Caco-2 (cell line): ENCODE measurements around the gene CTLA4. TPM values are rescaled to one million over a fixed set of nuclear protein-coding genes. Genes with fewer than 3 reads are reported as not detected.

Experiments used
- BruUV-seq: library from RNA; stranded (reverse); fragments of 400-500 nt; replicated peaks from 2 replicates; lab custom pipeline; 2021; lab: Mats Ljungman, UMichigan
- CTCF ChIA-PET: fragments of 300-600 bp; sonication (Branson Sonifier 250); formaldehyde crosslinking; loops from one replicate; lab custom pipeline; 2022; ENCODE audit warnings: antibody characterized with exemption; lab: Charles Lee
- POLR2A ChIA-PET: fragments of 300-600 bp; sonication (Branson Sonifier 250); formaldehyde crosslinking; loops from one replicate; lab custom pipeline; 2022; ENCODE audit warnings: antibody characterized with exemption; lab: Charles Lee
- DNase-seq, 2 experiments: peaks; one replicate each; pipeline versions ENCODE4 v3.0.0 to v3.0.0-alpha.2; 2020 to 2022
- H3K27me3 ChIP-seq: replicated peaks from 2 replicates; pipeline ENCODE4 v1.6.0; 2011; ENCODE audit warnings: low read length; ENCODE audit not compliant: control insufficient read depth, insufficient read depth
- H3K36me3 ChIP-seq: 2 replicates; pipeline ENCODE4 v1.5.1; 2011; ENCODE audit warnings: low read length; ENCODE audit not compliant: control insufficient read depth, insufficient read depth
- H3K4me1 ChIP-seq: fragments of 250-450 bp; sonication (Bioruptor Pico); 2 replicates; pipeline ENCODE4 v1.5.1; 2020; ENCODE audit warnings: mild to moderate bottlenecking
- H3K4me3 ChIP-seq: 2 replicates; pipeline ENCODE4 v1.5.1; 2011; ENCODE audit warnings: low read depth, mild to moderate bottlenecking, control low read depth, low read length
- H3K9me3 ChIP-seq: fragments of 250-450 bp; sonication (Bioruptor Pico); 2 replicates; pipeline ENCODE4 v1.5.1; 2020; ENCODE audit warnings: mild to moderate bottlenecking, moderate library complexity
- H3K27ac Mint-ChIP-seq: one replicate; pipeline ENCODE4 v1.8.0; 2022; ENCODE audit warnings: mixed read lengths; ENCODE audit not compliant: unreplicated experiment
- H3K27me3 Mint-ChIP-seq: one replicate; pipeline ENCODE4 v1.8.0; 2022; ENCODE audit warnings: mixed read lengths; ENCODE audit not compliant: insufficient read depth, unreplicated experiment
- H3K36me3 Mint-ChIP-seq: one replicate; pipeline ENCODE4 v1.8.0; 2022; ENCODE audit warnings: mild to moderate bottlenecking, mixed read lengths; ENCODE audit not compliant: insufficient read depth, unreplicated experiment
- H3K4me1 Mint-ChIP-seq: one replicate; pipeline ENCODE4 v1.8.0; 2022; ENCODE audit warnings: low read depth, mixed read lengths; ENCODE audit not compliant: unreplicated experiment
- H3K4me3 Mint-ChIP-seq: one replicate; pipeline ENCODE4 v1.8.0; 2022; ENCODE audit warnings: mild to moderate bottlenecking, moderate library complexity, mixed read lengths; ENCODE audit not compliant: unreplicated experiment
- H3K9me3 Mint-ChIP-seq: one replicate; pipeline ENCODE4 v1.8.0; 2022; ENCODE audit warnings: mixed read lengths; ENCODE audit not compliant: unreplicated experiment
- intact Hi-C: fragments of 100-400 bp; cut with micrococcal nuclease; formaldehyde crosslinking; loops from one replicate; pipeline ENCODE4 v1.10.0; 2022; ENCODE audit not compliant: unreplicated experiment
- total RNA-seq: library from RNA; stranded (reverse); gene quantifications from 2 replicates; pipeline ENCODE4 v1.2.3, GENCODE V29; 2022
- TF ChIP-seq, protein P1 (sequence below), 2 experiments: fragments of 200-600 bp in 1 of 2; IDR thresholded peaks; 1 replicate in 1 of 2; 2 replicates in 1 of 2; pipeline versions ENCODE4 v1.5.1 to v1.8.0; 2011 to 2022; ENCODE audit warnings: antibody characterized with exemption in 1 of 2, control low read depth in 1 of 2, inconsistent platforms in 1 of 2, low read depth in 1 of 2, low read length in 1 of 2, mild to moderate bottlenecking in 1 of 2, moderate library complexity in 1 of 2; ENCODE audit not compliant: insufficient read depth in 1 of 2, severe bottlenecking in 1 of 2, unreplicated experiment in 1 of 2

The CTLA4 gene
- total RNA-seq, 1 experiment from 2014 or later: 0.43 TPM

GRCh38 chr2:203893840-203894239, 26.3 kb downstream of the CTLA4 start:
- no TSS peak for BruUV-seq
- Mint-ChIP-seq H3K4me1 (peaks cover 9% of the 10 kb centered on the region), H3K36me3 (no peaks in the 10 kb centered on the region), H3K9me3 (peaks cover 13% of the 10 kb centered on the region), H3K4me3 (no peak overlapping the region), H3K27me3 (no peaks in the 10 kb centered on the region), H3K27ac (no peak overlapping the region)
- Histone ChIP-seq H3K27me3 (no peaks in the 10 kb centered on the region), H3K36me3 (no peaks in the 10 kb centered on the region), H3K4me1 (peaks cover 11% of the 10 kb centered on the region; the same call in 1 of the 2 replicates), H3K9me3 (peaks cover 4% of the 10 kb centered on the region; the same call in 1 of the 2 replicates), H3K4me3 (no peak overlapping the region)
- TF ChIP-seq, protein P1, sequence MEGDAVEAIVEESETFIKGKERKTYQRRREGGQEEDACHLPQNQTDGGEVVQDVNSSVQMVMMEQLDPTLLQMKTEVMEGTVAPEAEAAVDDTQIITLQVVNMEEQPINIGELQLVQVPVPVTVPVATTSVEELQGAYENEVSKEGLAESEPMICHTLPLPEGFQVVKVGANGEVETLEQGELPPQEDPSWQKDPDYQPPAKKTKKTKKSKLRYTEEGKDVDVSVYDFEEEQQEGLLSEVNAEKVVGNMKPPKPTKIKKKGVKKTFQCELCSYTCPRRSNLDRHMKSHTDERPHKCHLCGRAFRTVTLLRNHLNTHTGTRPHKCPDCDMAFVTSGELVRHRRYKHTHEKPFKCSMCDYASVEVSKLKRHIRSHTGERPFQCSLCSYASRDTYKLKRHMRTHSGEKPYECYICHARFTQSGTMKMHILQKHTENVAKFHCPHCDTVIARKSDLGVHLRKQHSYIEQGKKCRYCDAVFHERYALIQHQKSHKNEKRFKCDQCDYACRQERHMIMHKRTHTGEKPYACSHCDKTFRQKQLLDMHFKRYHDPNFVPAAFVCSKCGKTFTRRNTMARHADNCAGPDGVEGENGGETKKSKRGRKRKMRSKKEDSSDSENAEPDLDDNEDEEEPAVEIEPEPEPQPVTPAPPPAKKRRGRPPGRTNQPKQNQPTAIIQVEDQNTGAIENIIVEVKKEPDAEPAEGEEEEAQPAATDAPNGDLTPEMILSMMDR (IDR thresholded peaks at IDR 0.05; ENCODE audit: insufficient read depth in 1 of 2, low read depth in 1 of 2, low read length in 1 of 2, severe bottlenecking in 1 of 2, unreplicated experiment in 1 of 2): no peak
- ChIA-PET CTCF (no interaction called here), POLR2A (no interaction called here)
- no peak for DNase-seq
- intact Hi-C loops: no loop called here

- Histone ChIP-seq H3K36me3 (no peaks in the 10 kb centered on the region), H3K4me3 (no peak overlapping the region), H3K27me3 (no peaks in the 10 kb centered on the region), H3K4me1 (peaks cover 11% of the 10 kb centered on the region; the same call in 1 of the 2 replicates), H3K9me3 (peaks cover 4% of the 10 kb centered on the region; the same call in 1 of the 2 replicates)
- intact Hi-C loops: no loop called here
- H3K4me1 Mint-ChIP-seq: peaks cover 9% of the 10 kb centered on the region
- TF ChIP-seq, protein P1 (IDR thresholded peaks at IDR 0.05; ENCODE audit: insufficient read depth in 1 of 2, low read depth in 1 of 2, low read length in 1 of 2, severe bottlenecking in 1 of 2, unreplicated experiment in 1 of 2): no peak
- H3K36me3 Mint-ChIP-seq: no peaks in the 10 kb centered on the region
- BruUV-seq: no TSS peak
- POLR2A ChIA-PET: no interaction called here
- CTCF ChIA-PET: no interaction called here
- H3K9me3 Mint-ChIP-seq: peaks cover 13% of the 10 kb centered on the region
- no peak for DNase-seq
- no peak overlapping the region for H3K4me3 Mint-ChIP-seq
- no peak overlapping the region for H3K27ac Mint-ChIP-seq
- no peaks in the 10 kb centered on the region for H3K27me3 Mint-ChIP-seq
These were observed 26.7 kb downstream of the CTLA4 start for GRCh38 chr2:203894262-203894661.

DNA sequence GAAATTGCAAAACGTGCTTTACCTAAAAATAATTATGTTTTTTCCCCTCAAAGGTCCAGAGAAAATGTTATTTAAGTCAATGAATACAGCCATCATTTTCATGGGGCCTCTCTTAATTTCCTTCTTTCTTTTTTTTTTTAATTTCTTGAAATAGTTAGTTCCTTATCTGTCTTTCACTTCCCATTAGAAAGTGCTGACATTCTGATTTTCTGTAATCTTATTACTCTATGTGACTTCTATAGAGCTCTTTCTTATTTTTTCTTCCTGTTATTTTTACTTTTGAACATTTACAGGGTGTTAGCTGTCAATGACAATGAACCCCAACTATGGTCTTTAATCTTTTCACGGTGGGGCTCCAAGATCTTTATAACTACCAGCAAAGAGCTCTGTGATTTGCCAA, 30.0 kb downstream of the CTLA4 start:
- Mint-ChIP-seq H3K4me3 (no peak overlapping the region), H3K27me3 (no peaks in the 10 kb centered on the region), H3K36me3 (no peaks in the 10 kb centered on the region), H3K9me3 (peaks cover 25% of the 10 kb centered on the region), H3K27ac (no peak overlapping the region), H3K4me1 (no peaks in the 10 kb centered on the region)
- peaks cover 4% of the 10 kb centered on the region for H3K9me3 ChIP-seq
- H3K4me1 ChIP-seq: 0 out of 2 replicates have a peak, but pooled peaks cover 3% of the 10 kb centered on the region
- POLR2A ChIA-PET: no interaction called here
- no peaks in the 10 kb centered on the region for H3K36me3 ChIP-seq
- no TSS peak for BruUV-seq
- intact Hi-C loops: no loop called here
- TF ChIP-seq, protein P1 (IDR thresholded peaks at IDR 0.05; ENCODE audit: insufficient read depth in 1 of 2, low read depth in 1 of 2, low read length in 1 of 2, severe bottlenecking in 1 of 2, unreplicated experiment in 1 of 2): no peak
- CTCF ChIA-PET: interaction anchor here (0.8 kb wide), 1 partner anchor 12 kb away, joined by 3 read pairs; no protein-coding TSS in a partner anchor
- DNase-seq: no peak
- no peak overlapping the region for H3K4me3 ChIP-seq
- no peaks in the 10 kb centered on the region for H3K27me3 ChIP-seq
